Activated CD4-positive, alpha-beta T cell treated with anti-CD3 and anti-CD28 coated beads for 24 hours (primary cell): ENCODE measurements around the gene ACTRT2.

Experiments used
- DNase-seq, 2 donors: peaks; one replicate each; pipeline ENCODE4 v3.0.0-alpha.2; 2020; ENCODE audit warnings: low read depth in 2 of 2

The ACTRT2 gene

DNA sequence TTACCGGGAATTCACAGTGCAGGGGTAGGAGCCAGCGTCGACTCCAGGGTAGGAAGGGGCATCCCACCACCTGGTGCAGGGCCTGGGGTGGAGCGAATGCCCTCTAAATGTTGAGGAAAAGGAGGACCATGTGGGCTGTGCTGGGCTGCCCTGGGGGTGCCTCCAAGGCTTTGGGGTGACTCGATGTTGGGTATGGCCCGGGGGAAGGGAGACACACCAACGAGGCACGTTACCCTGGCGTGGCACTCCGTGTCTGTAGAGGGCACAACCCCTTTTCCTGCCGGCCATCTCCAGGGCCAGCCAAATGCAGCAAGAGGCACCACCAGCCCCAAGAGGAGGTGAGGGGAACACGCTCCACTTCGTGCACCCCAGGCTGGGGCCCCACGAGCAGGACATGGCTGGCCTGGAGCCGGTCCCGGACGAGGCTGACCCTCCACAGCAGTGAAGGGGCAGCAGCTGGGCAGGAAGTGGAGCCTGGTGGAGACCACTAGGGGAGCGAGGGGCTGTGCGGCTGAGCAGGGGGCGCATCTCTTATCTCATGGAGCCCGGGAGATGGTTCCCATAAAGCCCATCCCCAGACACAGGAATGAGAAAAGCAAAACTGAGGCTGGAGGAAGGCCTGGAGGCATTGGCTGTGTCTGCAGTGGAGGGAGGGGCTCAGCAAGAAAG, 11.2 kb downstream of the ACTRT2 start:
- DNase-seq = no peak

DNA sequence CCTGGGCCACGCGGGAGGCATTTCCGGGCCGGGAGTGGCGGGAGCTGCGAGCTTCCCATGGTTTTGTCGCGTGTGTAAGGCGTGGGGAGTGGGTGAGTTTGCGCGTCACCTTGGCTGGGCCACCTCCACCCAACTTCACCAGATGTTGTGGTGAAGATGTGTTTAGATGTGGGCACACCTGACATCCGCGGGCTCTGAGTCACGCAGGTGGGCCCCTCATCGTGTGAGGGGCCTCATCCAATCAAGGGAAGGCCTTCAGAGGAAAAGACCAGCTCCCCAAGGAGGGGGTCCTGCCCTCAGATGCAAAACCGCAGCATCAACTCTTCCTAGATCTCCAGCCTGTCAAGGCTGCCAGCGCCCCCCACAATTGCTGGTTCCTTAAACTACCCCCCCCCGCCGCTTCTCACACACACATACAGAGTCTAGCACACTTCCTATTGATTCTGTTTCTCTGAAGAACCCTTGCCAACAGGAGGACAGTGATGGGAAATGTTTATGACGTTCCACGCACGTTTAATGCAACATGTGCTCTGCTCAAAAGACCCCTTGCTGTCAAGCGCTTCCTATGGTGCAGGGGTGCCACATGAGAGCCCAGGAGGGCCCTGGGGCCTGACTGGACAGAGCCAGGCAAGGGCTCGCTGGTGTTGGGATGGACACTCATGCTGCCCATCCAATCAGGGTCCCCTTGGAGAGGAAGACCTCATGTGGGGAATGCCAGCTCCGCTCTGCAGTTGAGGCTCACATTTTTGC, 11.9 kb downstream of the ACTRT2 start:
- no peak for DNase-seq

GRCh38 chr1:3033790-3034090, 12.5 kb downstream of the ACTRT2 start:
- DNase-seq = no peak

DNA sequence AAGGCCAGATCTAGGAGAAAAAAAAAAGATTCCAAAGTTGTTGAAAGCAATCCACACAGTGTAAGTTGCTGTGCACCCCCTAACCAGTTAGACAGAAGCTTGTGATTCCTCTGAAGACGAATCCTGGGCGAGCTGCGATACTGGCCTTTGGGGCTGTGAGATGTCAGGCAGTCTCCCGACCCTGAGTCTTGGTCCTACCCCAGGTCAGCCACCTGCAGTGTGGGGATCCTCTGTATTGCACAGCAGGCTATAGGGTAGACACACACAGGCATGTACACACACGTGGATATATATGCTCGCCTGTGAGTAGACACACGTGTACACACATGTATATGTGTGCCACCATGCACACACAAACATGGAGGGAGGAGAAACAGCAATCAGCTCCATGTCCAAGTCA, 12.9 kb downstream of the ACTRT2 start:
- no peak for DNase-seq

DNA sequence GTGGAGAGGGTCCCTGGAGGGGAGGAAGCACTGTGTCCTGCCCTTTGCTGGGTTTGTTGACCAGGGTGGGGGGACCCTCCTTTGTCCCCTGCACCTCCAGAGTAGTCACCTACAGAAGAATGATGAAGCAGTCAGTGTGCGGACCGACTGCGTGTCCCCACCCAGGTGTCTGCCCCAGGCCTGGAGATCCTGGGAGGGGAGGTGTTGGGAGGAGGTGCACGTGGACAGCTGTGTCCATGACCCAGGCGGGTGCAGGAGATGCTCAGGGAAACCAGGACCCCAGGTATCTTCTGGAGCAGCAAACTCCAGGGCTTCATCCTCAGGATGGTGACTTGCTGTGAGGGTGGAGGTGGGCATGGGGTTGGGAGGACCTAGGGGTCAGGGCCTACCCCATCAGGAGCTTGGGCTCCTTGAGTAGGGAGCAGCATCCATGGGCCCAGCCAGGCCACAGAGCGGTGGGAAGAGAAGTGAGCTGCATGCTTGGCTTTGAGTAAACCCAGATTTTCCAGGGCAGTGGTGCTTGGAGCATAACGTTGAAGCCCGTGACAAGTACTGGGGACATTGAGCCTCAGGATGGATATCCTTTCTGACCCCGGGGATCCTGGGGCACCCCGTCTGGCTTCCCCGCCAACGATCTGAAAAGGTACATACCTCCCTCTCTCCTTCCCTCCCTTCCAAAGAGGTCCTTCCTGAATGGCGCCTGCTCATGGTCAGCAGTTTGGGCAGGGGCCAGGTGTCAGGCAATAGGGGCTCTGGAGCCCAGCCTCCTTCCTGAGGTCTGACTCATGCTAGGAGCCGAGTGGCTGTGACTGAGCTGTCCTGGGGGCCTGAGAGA, 13.7 kb downstream of the ACTRT2 start:
- DNase-seq = no peak

DNA sequence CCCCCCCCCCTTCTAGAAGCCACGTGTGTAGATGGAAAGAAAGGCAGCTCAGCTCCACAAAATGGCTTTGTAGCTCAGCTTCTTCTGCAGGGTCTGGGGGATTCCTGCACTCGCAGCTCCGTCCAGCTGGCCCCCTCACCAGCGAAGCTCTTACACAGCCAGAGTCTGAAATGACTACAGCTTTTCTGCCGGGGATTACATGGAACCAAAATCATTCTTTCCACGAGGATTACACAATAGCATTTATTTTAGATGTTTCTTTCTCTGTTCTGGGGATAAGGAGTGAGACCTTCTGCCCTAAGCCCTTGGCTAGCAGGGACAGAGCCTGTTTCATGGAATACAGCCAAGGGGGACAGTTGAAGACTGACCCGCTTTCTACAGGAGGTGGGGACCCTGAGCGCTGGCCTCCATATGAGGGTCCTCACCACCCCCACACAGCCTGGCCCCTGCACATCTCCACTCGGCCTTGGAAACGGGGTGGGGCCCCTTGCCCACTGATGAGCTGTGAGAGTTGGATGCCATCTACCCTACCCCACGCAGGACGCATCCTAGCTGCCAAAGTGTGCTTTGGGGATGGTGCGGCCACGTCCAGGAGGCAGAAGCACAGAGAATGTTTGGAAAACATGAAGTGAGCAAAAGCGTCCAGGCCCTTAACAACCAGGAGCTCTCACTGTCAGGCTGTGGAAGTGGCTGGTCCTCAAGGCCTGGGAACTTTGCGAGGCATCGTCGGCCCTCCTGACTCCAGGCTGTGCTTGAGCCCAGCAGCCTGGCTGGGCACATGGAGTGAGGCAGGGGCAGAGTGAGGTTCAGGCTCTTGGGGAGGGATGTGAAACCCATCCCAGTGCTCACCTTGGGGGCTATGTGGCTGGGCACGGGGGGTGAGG, 14.5 kb downstream of the ACTRT2 start:
- no peak for DNase-seq

- DNase-seq = no peak
These were observed 15.4 kb downstream of the ACTRT2 start for GRCh38 chr1:3036447-3037280.

DNA sequence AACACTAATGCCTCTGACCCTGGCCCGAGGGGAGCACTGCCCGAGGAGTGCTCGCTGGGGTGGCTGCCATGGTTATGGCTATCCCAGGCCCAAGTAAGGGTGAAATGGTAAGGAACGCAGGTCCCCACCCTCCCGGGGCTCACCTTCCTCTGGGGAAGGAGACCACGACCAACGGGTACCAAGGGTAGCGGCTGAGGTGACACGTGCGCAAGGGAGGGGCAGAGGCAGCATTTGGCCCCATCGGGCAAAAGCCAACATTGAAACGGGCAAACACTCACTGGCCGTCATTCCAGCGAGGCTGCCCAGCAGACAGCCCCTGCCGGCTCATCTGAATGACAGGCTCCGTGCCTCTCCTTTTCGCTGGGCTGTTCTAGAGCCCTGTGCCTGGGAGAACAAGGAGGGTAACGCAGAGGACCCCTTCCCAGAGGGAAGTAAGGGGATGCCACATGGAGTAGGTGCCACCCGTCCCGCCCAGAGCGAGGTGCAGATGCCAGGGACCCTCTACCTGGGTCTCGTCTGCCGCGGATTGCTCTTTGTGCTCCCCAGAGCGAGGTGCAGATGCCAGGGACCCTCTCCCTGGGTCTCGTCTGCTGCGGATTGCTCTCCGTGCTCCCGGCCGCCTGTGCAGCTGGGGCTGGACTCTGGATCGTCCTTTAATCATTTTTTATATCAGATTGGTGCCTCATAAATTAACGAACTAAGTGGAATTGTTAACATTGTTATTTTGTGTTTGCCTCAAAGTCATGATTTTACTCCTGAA, 16.2 kb downstream of the ACTRT2 start:
- no peak for DNase-seq

GRCh38 chr1:3038113-3038551, 16.9 kb downstream of the ACTRT2 start:
- DNase-seq = no peak

DNA sequence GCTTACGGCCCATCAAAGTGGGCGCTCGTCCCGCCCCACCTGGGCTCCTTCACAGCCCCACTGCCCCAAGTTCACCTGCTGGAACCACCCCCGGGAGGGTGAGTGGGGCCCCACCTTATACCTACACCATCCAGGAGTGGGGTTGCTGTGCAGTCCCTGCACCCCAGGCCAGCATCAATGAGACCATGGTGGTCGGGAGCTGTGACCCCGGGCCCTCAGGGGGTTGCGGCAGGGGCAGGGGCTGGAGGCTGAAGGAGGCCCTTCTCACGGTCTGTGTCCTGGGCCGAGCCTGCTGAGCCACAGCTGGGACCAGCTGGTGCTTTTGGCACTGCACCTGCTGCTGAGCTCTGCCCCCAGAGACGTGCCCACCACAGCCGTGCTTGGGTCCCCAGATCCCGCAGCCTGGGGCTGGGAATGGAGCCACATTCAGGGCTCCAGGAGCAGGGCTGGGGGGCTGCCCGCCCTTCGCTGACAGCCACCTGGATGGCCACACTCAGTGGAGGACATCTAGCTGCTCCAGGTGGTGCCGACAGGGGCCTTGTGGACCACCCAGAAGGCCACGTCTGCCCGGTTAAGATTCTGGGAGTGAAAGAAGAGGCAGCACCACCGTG, 17.4 kb downstream of the ACTRT2 start:
- DNase-seq = no peak

GRCh38 chr1:3040004-3040403, 18.7 kb downstream of the ACTRT2 start:
- DNase-seq = no peak

DNA sequence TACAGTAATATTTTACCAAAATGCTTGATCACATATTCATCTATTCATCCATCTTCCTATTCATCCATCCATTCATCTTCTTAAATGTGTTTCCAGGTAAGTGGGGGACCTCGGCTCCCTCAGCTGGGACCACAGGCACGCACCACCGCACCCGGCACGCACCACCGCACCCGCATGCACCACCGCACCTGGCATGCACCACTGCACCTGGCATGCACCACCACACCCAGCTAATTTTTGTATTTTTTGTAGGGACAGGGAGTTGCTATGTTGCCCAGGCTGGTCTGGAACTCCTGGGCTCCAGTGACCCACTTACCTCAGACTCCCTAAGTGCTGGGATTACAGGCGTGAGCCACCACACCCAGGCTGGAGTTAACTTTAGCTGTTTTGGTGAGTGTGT, 21.2 kb downstream of the ACTRT2 start:
- no peak for DNase-seq

- DNase-seq = no peak
These were observed 27.9 kb downstream of the ACTRT2 start for GRCh38 chr1:3049164-3049563.

- no peak for DNase-seq
These were observed 28.6 kb downstream of the ACTRT2 start for GRCh38 chr1:3049905-3050304.

- DNase-seq = no peak
These were observed 29.3 kb downstream of the ACTRT2 start for GRCh38 chr1:3050603-3051002.

- DNase-seq = no peak
These were observed 30.3 kb downstream of the ACTRT2 start for GRCh38 chr1:3051270-3052268.

- DNase-seq = no peak
These were observed 31.2 kb downstream of the ACTRT2 start for GRCh38 chr1:3052501-3052900.

DNA sequence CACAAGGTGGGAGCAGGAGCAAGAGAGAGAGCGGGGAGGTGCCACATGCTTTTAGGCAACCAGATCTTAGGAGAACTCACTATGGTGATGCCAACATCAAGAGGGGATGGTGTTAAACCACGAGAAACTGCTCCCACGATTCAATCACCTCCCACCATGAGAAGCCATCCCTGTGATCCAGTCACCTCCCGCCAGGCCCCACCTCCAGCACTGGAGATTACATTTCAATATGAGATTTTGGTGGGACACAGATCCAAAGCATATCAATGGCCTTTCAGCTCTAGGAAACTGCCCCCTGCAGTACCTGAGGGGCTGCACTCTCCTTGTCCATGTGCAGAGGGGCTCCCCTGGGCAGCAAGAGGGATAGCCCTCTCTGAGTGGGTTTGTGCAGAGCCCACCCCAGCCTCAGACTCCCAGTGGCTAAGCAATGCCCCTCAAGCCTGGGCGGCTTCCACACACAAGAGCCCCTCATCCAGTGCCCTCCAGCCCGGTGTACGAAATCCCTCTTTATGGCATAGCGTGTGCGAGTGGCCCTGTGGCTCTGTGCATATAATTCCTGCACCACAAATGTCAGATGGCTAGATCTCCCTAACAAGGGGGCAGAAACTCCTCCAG, 32.2 kb downstream of the ACTRT2 start:
- no peak for DNase-seq
